HFF-Myc (cell line): ENCODE measurements around the gene ADAM22.

Source experiments
- DNase-seq: peaks from one replicate; pipeline ENCODE4 v3.0.0-alpha.2; 2011; ENCODE audit warnings: low read depth; ENCODE audit errors: extremely low read depth
- H3K4me3 ChIP-seq: replicated peaks from 2 replicates; pipeline ENCODE4 v1.5.1; 2011; ENCODE audit warnings: low read depth, mild to moderate bottlenecking, control low read depth, low read length
- TF ChIP-seq, protein P1 (sequence below): IDR thresholded peaks from 2 replicates; pipeline ENCODE4 v1.5.1; 2012; ENCODE audit warnings: mild to moderate bottlenecking, low read depth, low read length, control low read depth; ENCODE audit errors: missing control alignments

ADAM22 gene

GRCh38 chr7:88229302-88229995 is 295.4 kb downstream of the ADAM22 start:
- TF ChIP-seq, protein P1, sequence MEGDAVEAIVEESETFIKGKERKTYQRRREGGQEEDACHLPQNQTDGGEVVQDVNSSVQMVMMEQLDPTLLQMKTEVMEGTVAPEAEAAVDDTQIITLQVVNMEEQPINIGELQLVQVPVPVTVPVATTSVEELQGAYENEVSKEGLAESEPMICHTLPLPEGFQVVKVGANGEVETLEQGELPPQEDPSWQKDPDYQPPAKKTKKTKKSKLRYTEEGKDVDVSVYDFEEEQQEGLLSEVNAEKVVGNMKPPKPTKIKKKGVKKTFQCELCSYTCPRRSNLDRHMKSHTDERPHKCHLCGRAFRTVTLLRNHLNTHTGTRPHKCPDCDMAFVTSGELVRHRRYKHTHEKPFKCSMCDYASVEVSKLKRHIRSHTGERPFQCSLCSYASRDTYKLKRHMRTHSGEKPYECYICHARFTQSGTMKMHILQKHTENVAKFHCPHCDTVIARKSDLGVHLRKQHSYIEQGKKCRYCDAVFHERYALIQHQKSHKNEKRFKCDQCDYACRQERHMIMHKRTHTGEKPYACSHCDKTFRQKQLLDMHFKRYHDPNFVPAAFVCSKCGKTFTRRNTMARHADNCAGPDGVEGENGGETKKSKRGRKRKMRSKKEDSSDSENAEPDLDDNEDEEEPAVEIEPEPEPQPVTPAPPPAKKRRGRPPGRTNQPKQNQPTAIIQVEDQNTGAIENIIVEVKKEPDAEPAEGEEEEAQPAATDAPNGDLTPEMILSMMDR, result no peak
- DNase-seq, result no peak

DNA sequence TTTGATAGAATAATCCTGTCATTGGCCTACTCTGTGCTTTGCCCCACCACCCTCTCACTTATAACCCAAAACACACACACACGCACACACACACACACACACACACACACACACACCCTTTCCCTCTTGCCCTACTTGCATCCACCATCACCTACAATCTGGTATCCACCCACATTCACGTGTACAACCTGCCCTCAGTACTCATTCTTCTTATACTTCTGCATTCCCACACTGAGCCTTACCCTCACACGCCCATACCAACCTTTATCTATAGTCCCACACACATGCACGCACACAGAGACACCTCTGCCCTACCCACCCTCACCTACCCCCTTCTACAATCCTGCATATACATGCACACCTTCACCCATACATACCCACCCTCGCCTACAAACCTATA is 296.6 kb downstream of the ADAM22 start:
- TF ChIP-seq, protein P1, result no peak
- no peak overlapping the region for H3K4me3 ChIP-seq
- no peak for DNase-seq

More at GRCh38 chr7:88229302-88229995, 295.4 kb downstream of the ADAM22 start:
- H3K4me3 ChIP-seq, result no peak overlapping the region

- DNase-seq, result no peak
- no peak overlapping the region for H3K4me3 ChIP-seq
- TF ChIP-seq, protein P1, result no peak
Measured at GRCh38 chr7:88233828-88234227, 299.8 kb downstream of the ADAM22 start.

DNA sequence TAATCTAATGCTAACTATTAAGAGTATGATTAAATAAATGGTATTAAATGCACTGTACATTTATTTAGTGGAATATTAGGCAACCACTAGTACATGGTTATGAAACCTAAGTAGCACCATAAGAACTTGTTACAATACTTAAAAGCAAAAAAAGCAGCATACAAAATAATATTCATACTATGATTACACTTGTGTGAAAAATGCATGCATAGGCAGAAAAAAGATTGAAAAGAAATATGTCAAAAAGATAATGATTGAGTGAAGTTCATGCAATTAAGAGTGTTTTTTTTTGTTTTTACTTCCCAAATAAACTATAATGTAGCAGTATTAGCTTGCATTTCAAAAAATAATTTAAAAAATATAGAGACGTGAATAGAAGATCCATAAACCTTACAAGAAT is 305.8 kb downstream of the ADAM22 start:
- H3K4me3 ChIP-seq, result no peak overlapping the region
- TF ChIP-seq, protein P1, result no peak
- no peak for DNase-seq

- DNase-seq, result peak; percentile 19
- TF ChIP-seq, protein P1, result peak; percentile 43
- H3K4me3 ChIP-seq, result no peak overlapping the region
Measured at GRCh38 chr7:88243345-88243909, 309.4 kb downstream of the ADAM22 start.

DNA sequence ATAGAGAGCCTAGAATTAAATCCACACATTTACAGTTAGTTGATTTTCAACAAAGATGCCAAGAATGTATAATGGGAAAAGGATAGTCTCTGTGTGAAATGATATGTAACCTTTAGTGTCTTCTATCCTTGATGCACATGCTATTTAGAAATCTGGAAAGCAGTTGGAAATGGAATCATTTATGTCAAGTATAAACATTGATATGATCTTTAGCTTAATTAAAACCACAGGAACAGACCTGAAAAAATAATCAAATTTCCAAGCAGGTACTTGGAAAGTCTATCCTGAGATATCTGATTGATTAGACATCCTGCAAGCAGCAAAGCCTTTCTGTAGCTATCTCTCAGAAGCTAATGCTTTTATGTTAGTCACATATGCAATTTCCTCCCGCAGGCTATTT is 310.2 kb downstream of the ADAM22 start:
- no peak for DNase-seq
- no peak overlapping the region for H3K4me3 ChIP-seq
- TF ChIP-seq, protein P1, result no peak
